Measurements from ENCODE around the gene RPS6KA2. TPM values are rescaled to one million over a fixed set of nuclear protein-coding genes. Genes with fewer than 3 reads are reported as not detected.

RPS6KA2 gene
- total and polyA plus RNA-seq, 2 experiments from 2014 or later: 12.5 to 25.3 TPM

DNA sequence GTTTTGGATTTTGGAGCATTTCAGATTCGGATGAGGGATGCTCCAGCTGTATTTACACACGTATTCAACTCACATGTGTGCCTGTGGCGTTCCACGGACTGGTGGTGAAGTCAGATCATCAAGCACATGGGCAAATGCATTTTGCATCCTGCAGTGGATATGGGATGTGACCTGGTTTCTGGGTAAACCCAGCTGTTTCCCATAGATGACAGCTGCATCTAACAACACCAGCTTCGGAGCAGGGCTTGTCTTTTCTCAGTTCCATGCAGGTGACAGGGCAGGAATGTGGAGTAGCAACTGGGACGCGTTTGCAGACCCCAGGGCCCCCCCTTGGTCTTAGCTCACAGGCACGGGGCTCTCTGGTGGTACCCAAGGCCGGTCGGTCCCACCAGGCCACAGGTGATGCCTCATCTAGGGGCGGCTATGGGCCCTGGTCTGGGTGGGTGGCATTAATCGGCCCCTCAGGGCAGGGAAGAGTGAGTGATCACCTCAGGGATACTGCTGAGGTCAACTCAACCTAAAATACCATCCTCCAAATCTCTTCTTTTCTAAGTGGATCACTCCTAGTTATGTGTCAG lies 123.8 kb downstream of the RPS6KA2 start:
- no peak overlapping the region for H3K27ac Mint-ChIP-seq
- Histone ChIP-seq H3K36me3 (ENCODE audit: insufficient read depth) (0 out of 2 replicates have a peak, but pooled peaks cover 5% of the 10 kb centered on the region), H4K20me1 (replicated peaks; ENCODE audit: insufficient read depth) (no peaks in the 10 kb centered on the region), H2AFZ (no peak overlapping the region), H3K79me2 (replicated peaks; ENCODE audit: insufficient read depth) (no peaks in the 10 kb centered on the region), H3K4me3 (no peak overlapping the region), H3K4me2 (no peak overlapping the region), H3K9me2 (ENCODE audit: insufficient read depth) (no peaks in the 10 kb centered on the region), H3K27ac (ENCODE audit: low read depth) (no peak overlapping the region), H3K4me1 (ENCODE audit: insufficient read depth) (peaks cover 4% of the 10 kb centered on the region; the same call in 1 of the 2 replicates), H3K27me3 (ENCODE audit: insufficient read depth) (no peaks in the 10 kb centered on the region), H3F3A (replicated peaks; ENCODE audit: low read depth) (no peaks in the 10 kb centered on the region)
- H3K36me3 Mint-ChIP-seq (ENCODE audit: low read depth): peaks cover 45% of the 10 kb centered on the region
- H3K4me1 Mint-ChIP-seq: peaks cover 8% of the 10 kb centered on the region; the same call in 2 of the 3 replicates
- H3K27me3 Mint-ChIP-seq (ENCODE audit: insufficient read depth, low read depth, poor library complexity): peaks cover 8% of the 10 kb centered on the region
- no peak overlapping the region for H3K4me3 Mint-ChIP-seq
- no peaks in the 10 kb centered on the region for H3K9me3 Mint-ChIP-seq
- TF ChIP-seq JUNB (IDR thresholded peaks at IDR 0.05; ENCODE audit: unreplicated experiment) (no peak), CREB1 (CRISPR knock-in tag; IDR thresholded peaks at IDR 0.05; ENCODE audit: low read depth) (no peak), ZNF331 (CRISPR knock-in tag; IDR thresholded peaks at IDR 0.05; ENCODE audit: low read depth) (no peak), NANOG (IDR thresholded peaks at IDR 0.05; ENCODE audit: borderline replicate concordance) (no peak), POLR2AphosphoS5 (IDR thresholded peaks at IDR 0.05; ENCODE audit: low read depth) (no peak), CTCF (conservative IDR thresholded peaks at IDR 0.05; ENCODE audit: low read depth in 2 of 2) (no peak), ZNF114 (CRISPR knock-in tag; IDR thresholded peaks at IDR 0.05) (no peak), ZNF462 (CRISPR knock-in tag; IDR thresholded peaks at IDR 0.05) (no peak), STAT1 (IDR thresholded peaks at IDR 0.05; ENCODE audit: unreplicated experiment) (no peak), EZH2 (IDR thresholded peaks at IDR 0.05; ENCODE audit: low read depth, unreplicated experiment) (no peak), EZH2phosphoT487 (IDR thresholded peaks at IDR 0.05; ENCODE audit: unreplicated experiment) (no peak)
- TF ChIP-seq, protein P1, sequence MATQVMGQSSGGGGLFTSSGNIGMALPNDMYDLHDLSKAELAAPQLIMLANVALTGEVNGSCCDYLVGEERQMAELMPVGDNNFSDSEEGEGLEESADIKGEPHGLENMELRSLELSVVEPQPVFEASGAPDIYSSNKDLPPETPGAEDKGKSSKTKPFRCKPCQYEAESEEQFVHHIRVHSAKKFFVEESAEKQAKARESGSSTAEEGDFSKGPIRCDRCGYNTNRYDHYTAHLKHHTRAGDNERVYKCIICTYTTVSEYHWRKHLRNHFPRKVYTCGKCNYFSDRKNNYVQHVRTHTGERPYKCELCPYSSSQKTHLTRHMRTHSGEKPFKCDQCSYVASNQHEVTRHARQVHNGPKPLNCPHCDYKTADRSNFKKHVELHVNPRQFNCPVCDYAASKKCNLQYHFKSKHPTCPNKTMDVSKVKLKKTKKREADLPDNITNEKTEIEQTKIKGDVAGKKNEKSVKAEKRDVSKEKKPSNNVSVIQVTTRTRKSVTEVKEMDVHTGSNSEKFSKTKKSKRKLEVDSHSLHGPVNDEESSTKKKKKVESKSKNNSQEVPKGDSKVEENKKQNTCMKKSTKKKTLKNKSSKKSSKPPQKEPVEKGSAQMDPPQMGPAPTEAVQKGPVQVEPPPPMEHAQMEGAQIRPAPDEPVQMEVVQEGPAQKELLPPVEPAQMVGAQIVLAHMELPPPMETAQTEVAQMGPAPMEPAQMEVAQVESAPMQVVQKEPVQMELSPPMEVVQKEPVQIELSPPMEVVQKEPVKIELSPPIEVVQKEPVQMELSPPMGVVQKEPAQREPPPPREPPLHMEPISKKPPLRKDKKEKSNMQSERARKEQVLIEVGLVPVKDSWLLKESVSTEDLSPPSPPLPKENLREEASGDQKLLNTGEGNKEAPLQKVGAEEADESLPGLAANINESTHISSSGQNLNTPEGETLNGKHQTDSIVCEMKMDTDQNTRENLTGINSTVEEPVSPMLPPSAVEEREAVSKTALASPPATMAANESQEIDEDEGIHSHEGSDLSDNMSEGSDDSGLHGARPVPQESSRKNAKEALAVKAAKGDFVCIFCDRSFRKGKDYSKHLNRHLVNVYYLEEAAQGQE (IDR thresholded peaks at IDR 0.05; ENCODE audit: unreplicated experiment): no peak
- TF ChIP-seq, protein P2, sequence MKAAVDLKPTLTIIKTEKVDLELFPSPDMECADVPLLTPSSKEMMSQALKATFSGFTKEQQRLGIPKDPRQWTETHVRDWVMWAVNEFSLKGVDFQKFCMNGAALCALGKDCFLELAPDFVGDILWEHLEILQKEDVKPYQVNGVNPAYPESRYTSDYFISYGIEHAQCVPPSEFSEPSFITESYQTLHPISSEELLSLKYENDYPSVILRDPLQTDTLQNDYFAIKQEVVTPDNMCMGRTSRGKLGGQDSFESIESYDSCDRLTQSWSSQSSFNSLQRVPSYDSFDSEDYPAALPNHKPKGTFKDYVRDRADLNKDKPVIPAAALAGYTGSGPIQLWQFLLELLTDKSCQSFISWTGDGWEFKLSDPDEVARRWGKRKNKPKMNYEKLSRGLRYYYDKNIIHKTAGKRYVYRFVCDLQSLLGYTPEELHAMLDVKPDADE (IDR thresholded peaks at IDR 0.05): no peak
- no peak for ATAC-seq
- no peak for DNase-seq (ENCODE audit: low spot score)
